Mononuclear cell (primary cell): ENCODE results near the gene PZP. TPM values are rescaled to one million over a fixed set of nuclear protein-coding genes. Genes with fewer than 3 reads are reported as not detected.
"Not testable (repeated sequence)": the region's sequence is repeated elsewhere in the genome, so short reads cannot be mapped to it uniquely, and the experiment has no call there.

Experiments used
- H3K27me3 ChIP-seq: 2 replicates; pipeline ENCODE4 v1.6.0; 2011; ENCODE audit warnings: low read length, control low read depth; ENCODE audit not compliant: insufficient read depth
- H3K4me1 ChIP-seq: 2 replicates; pipeline ENCODE4 v1.5.1; 2011; ENCODE audit warnings: mild to moderate bottlenecking, low read length, control low read depth; ENCODE audit not compliant: insufficient read depth
- H3K4me3 ChIP-seq: 2 replicates; pipeline ENCODE4 v1.5.1; 2011; ENCODE audit warnings: mild to moderate bottlenecking, low read length, moderate library complexity
- H3K9me3 ChIP-seq: 2 replicates; pipeline ENCODE4 v1.5.1; 2011; ENCODE audit warnings: low read depth, mild to moderate bottlenecking, control low read depth, low read length
- total RNA-seq: library from RNA; depleted of rRNA; stranded (reverse); fragments of >200 nt; gene quantifications from one replicate; pipeline ENCODE4 v1.2.3, GENCODE V29; 2012

PZP gene
- total RNA-seq, 1 donor, result not detected

DNA sequence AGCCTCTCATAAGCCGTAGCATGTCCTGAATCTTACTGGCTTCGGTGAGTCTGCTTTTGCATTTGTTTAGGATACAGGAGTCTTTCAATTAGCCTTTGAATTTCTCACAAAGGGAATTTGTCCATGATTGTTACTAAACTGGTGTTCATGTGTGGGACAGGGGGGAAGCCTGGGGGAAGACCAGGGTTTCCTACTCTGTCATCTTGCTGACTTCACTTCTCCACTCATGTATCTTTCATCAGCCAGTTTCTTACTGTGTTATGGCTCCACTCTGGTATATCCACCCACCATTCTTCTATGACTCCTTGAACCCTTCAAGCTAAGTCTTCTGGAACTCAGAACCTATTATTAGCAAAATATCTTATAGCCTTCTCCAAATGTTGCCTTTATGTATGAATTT lies 60.7 kb downstream of the PZP start:
- H3K4me3 ChIP-seq, result no peak overlapping the region
- no peaks in the 10 kb centered on the region for H3K27me3 ChIP-seq
- no peaks in the 10 kb centered on the region for H3K4me1 ChIP-seq
- peaks cover 6% of the 10 kb centered on the region for H3K9me3 ChIP-seq

GRCh38 chr12:9144730-9145106 lies 63.5 kb downstream of the PZP start:
- no peak overlapping the region for H3K4me3 ChIP-seq
- no peaks in the 10 kb centered on the region for H3K27me3 ChIP-seq
- peaks cover 6% of the 10 kb centered on the region for H3K9me3 ChIP-seq
- no peaks in the 10 kb centered on the region for H3K4me1 ChIP-seq

DNA sequence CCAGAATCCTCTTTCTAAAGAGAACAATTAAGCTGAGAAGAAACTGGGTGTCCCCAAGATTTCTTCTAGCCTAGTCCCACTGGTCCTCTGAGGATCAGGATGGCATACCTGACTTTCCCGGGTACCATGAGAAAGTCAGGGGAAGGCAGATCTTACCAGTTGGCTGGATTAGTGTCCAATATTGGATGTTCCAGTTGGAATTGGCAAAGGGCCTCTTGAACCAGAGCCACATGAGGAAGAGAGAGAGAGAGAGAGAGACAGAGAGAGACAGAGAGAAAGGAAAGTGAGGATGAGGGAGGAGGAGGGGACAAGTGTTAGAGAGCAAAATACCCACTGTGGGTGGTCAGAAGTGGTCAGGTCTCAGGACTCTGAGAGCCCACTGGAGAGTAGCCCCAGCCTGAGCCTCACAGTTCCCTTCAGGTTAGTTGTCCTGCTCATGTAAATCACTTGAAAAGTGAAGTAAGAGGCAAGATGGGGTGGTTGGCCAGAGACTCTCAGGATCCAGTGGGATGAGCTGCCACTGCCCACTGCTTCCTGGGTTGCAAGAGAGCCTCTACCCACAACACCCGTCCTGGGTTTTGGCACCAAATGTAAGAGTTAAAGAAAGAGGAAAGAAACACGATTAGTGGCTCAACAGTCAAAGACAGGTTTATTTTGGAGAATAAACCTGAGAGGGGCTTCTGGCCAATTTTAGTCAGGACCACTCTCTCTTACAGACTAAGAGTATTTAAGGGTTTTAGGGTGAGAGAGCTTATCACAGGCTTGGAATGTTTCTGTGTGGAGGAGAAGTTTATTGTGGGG lies 64.1 kb downstream of the PZP start:
- no peak overlapping the region for H3K4me3 ChIP-seq

GRCh38 chr12:9143137-9143536 lies 65.1 kb downstream of the PZP start:
- H3K9me3 ChIP-seq, result peaks cover 6% of the 10 kb centered on the region
- no peaks in the 10 kb centered on the region for H3K4me1 ChIP-seq
- no peaks in the 10 kb centered on the region for H3K27me3 ChIP-seq
- no peak overlapping the region for H3K4me3 ChIP-seq

More for the DNA sequence above, 64.1 kb downstream of the PZP start:
- H3K4me1 ChIP-seq, result no peaks in the 10 kb centered on the region
- H3K9me3 ChIP-seq, result peaks cover 6% of the 10 kb centered on the region
- H3K27me3 ChIP-seq, result no peaks in the 10 kb centered on the region

- H3K4me3 ChIP-seq, H3K9me3 ChIP-seq, H3K27me3 ChIP-seq, H3K4me1 ChIP-seq: not testable (repeated sequence)
Observed at GRCh38 chr12:9139588-9140290, 68.5 kb downstream of the PZP start.

- Histone ChIP-seq H3K27me3 (no peaks in the 10 kb centered on the region), H3K9me3 (no peaks in the 10 kb centered on the region), H3K4me3 (no peak overlapping the region), H3K4me1 (no peaks in the 10 kb centered on the region)
Observed at GRCh38 chr12:9135903-9136310, 72.3 kb downstream of the PZP start.

DNA sequence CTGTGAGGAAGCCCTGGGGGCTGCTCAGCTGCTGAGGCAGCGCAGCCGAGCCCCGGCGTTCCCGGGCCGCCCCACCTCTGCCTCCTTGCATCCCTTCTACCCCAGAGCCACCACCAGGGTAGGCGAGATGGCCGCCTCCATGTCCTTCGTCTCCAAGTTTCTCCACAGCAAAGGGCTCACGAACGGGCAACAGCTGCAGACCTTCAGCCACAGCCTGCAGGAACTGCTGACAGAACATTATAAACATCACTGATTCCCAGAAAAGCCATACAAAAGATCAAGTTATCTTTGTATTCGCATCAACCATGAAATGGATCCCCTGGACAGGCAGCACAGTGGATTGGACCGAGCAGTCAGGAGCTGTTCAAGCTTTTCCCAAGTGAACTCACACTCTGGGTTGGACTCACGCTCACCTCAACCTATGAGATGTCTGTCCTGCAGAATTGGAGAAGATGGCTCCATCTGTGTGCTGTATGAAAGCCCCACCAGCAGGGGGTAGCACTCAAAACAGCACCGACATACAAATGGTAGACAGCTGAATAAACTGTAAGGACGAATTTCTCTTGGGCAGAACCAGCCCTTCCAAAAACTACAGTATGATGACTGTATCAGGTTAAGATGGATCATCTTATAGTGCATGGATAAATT lies 73.1 kb downstream of the PZP start:
- H3K4me3 ChIP-seq, result no peak overlapping the region
- no peaks in the 10 kb centered on the region for H3K27me3 ChIP-seq
- H3K4me1 ChIP-seq, result no peaks in the 10 kb centered on the region
- H3K9me3 ChIP-seq, result no peaks in the 10 kb centered on the region

DNA sequence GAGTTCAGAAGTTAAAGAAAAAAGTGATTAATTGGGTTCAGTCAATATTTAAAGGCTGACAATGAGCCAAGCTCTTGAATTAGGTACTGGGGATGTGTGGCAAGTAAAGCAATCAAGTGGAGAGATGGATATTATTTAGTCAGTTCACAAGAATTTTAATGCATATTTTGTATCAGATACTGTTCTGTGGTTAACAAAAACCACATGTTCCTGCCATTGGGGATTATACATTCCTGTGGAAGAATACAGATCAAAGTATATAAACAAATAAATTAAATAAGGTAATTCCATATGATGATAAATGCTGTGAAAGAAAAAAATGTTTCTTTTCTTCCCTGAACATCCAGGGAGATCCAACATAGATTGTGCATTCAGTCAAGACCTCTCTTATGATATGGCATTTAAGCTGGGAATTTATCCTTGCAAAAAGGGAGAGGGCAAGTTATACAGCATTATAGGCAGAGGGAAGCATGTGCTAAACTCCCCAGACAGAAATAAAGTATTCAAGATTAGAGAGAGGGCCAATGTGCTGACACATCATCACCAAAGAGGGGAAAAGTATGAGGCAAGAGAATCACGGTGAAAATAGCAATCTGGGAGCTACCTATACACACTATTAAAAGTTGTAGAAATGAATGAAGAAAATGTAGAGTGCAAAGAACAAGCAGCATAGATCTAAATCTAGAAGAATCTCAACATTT lies 74.8 kb downstream of the PZP start:
- no peak overlapping the region for H3K4me3 ChIP-seq
- no peaks in the 10 kb centered on the region for H3K27me3 ChIP-seq
- no peaks in the 10 kb centered on the region for H3K4me1 ChIP-seq
- no peaks in the 10 kb centered on the region for H3K9me3 ChIP-seq

- Histone ChIP-seq H3K27me3 (no peaks in the 10 kb centered on the region), H3K4me1 (no peaks in the 10 kb centered on the region), H3K9me3 (no peaks in the 10 kb centered on the region), H3K4me3 (no peak overlapping the region)
Observed at GRCh38 chr12:9132008-9132535, 76.1 kb downstream of the PZP start.

GRCh38 chr12:9130244-9130643 lies 78.0 kb downstream of the PZP start:
- Histone ChIP-seq H3K9me3 (no peaks in the 10 kb centered on the region), H3K27me3 (no peaks in the 10 kb centered on the region), H3K4me3 (no peak overlapping the region), H3K4me1 (no peaks in the 10 kb centered on the region)

DNA sequence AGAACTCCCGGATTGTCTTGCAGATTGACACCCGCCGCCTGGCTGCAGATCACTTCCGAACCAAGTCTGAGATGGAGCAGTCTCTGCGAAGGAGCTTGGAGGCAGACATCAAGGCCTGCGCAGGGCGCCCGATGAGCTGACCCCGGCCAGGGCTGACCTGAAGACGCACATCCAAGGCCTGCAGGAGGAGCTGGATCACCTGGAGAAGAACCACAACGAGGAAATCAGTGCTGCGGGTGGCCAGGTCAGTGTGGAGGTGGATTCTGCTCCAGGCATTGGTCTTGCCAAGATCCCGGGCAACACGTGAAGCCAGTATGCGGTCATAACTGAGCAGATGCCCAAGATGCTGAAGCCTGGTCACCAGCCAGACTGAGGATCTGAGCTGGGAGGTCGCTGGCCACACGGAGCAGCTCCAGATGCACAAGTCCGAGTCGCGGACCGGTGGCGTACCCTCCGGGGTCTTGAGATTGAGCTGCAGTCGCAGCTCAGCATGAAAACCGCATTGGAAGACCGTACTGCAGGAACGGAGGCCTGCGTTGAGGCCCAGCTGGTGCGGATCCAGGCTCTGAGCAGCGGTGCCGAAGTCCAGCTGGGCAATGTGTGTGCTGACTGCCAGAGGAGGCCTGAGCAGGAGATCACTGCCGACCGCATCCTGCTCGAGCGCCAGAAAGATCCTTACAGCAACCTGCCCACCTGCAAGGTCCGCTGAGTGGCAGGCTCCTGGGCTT lies 80.1 kb downstream of the PZP start:
- no peaks in the 10 kb centered on the region for H3K27me3 ChIP-seq
- H3K4me1 ChIP-seq, result no peaks in the 10 kb centered on the region
- no peaks in the 10 kb centered on the region for H3K9me3 ChIP-seq
- no peak overlapping the region for H3K4me3 ChIP-seq

DNA sequence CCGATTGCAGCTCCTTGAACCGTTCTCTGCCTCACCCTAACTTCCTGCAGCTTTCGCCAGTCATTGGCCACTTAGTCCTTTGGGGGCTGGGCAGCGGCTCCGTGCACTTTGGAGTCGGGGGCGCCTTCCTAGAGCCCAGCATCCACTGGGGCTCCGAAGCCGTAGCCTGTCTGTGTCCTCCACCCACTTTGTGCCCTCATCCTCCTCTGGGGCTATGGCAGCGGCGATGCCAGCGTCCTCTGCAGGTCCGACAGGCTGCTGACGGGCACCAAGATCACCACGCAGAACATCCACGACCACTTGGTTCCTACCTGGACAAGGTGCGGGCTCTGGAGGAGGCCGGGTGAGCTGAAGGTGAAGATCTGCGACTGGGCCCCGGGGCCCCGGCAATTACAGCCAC lies 80.7 kb downstream of the PZP start:
- Histone ChIP-seq H3K27me3 (no peaks in the 10 kb centered on the region), H3K9me3 (no peaks in the 10 kb centered on the region), H3K4me3 (no peak overlapping the region), H3K4me1 (no peaks in the 10 kb centered on the region)

GRCh38 chr12:9124383-9125031 lies 83.7 kb downstream of the PZP start:
- Histone ChIP-seq H3K4me3 (no peak overlapping the region), H3K9me3 (no peaks in the 10 kb centered on the region), H3K27me3 (no peaks in the 10 kb centered on the region), H3K4me1 (no peaks in the 10 kb centered on the region)

DNA sequence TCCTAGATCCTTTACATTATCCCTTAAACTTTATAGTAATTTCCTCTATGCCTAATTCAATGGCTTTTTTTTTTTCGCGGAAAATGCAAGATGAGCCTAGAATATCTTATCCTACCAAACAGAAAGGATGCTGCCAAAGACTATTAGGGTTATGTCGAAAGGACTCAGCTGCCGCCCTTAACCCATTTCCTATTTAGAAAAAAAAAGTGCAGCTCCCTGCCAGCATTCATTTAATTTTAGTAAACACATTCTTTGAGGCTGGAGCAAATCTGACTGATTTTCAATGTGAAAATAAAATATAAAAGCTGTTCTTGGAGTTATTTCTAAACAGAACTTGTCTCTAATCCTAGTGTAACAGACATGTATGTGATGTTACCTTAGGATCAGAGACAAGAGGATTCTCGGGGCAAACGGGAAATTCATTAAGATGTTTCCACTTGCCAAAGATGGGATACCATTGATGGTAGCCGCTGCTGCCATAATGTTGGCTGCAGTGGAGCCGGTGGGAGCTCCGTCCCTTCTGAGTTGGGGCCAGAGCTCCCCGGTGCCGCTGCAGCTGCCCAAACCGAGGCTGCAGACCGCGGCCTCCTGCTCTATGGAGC lies 84.3 kb downstream of the PZP start:
- Histone ChIP-seq H3K4me3 (no peak overlapping the region), H3K4me1 (peaks cover 1% of the 10 kb centered on the region), H3K9me3 (no peaks in the 10 kb centered on the region), H3K27me3 (no peaks in the 10 kb centered on the region)
